Type B pancreatic cell (in vitro differentiated cells): ENCODE measurements around the gene SH3RF3. TPM values are rescaled to one million over a fixed set of nuclear protein-coding genes. Genes with fewer than 3 reads are reported as not detected.
"Not testable (repeated sequence)": the region's sequence is repeated elsewhere in the genome, so short reads cannot be mapped to it uniquely, and the experiment has no call there.

Experiments used
- DNase-seq: peaks from one replicate; pipeline ENCODE4 v3.0.0; 2021; ENCODE audit warnings: mixed read lengths; ENCODE audit not compliant: unreplicated experiment; ENCODE audit errors: extremely low spot score
- H3K27ac Mint-ChIP-seq: 2 replicates; pipeline ENCODE4 v1.8.0; 2021; ENCODE audit warnings: mild to moderate bottlenecking, mixed read lengths
- H3K27me3 Mint-ChIP-seq: 2 replicates; pipeline ENCODE4 v1.8.0; 2021; ENCODE audit warnings: mixed read lengths
- H3K36me3 Mint-ChIP-seq: 2 replicates; pipeline ENCODE4 v1.8.0; 2021; ENCODE audit warnings: mixed read lengths
- H3K4me1 Mint-ChIP-seq: one replicate; pipeline ENCODE4 v1.8.0; 2021; ENCODE audit warnings: mixed read lengths; ENCODE audit not compliant: unreplicated experiment
- H3K4me3 Mint-ChIP-seq: 2 replicates; pipeline ENCODE4 v1.8.0; 2021; ENCODE audit warnings: mild to moderate bottlenecking, mixed read lengths
- H3K9me3 Mint-ChIP-seq: 2 replicates; pipeline ENCODE4 v1.8.0; 2021; ENCODE audit warnings: mixed read lengths
- CTCF ChIP-seq: fragments of 200-600 bp; sonication (generic); conservative IDR thresholded peaks from 2 replicates; pipeline ENCODE4 v1.5.0; 2021; ENCODE audit warnings: antibody characterized with exemption, mild to moderate bottlenecking
- total RNA-seq: library from RNA; stranded (reverse); gene quantifications from 2 replicates; pipeline ENCODE4 v1.2.1, GENCODE V29; 2021; ENCODE audit warnings: low replicate concordance

SH3RF3 gene
- total RNA-seq, 1 donor from 2014 or later, result 13.9 TPM

GRCh38 chr2:109159096-109159495 lies 30.1 kb downstream of the SH3RF3 start:
- no peak overlapping the region for H3K27ac Mint-ChIP-seq
- H3K9me3 Mint-ChIP-seq, result no peaks in the 10 kb centered on the region
- no peak for TF ChIP-seq CTCF
- peaks cover 6% of the 10 kb centered on the region for H3K27me3 Mint-ChIP-seq
- peaks cover 18% of the 10 kb centered on the region for H3K4me1 Mint-ChIP-seq
- DNase-seq, result no peak
- H3K4me3 Mint-ChIP-seq, result no peak overlapping the region
- H3K36me3 Mint-ChIP-seq, result no peaks in the 10 kb centered on the region

- Mint-ChIP-seq H3K4me1 (peaks cover 13% of the 10 kb centered on the region), H3K27me3 (peaks cover 6% of the 10 kb centered on the region), H3K4me3 (no peak overlapping the region), H3K36me3 (no peaks in the 10 kb centered on the region), H3K9me3 (no peaks in the 10 kb centered on the region), H3K27ac (no peak overlapping the region)
- no peak for TF ChIP-seq CTCF
- no peak for DNase-seq
These were observed 31.9 kb downstream of the SH3RF3 start for GRCh38 chr2:109160714-109161440.

- H3K9me3 Mint-ChIP-seq, H3K4me3 Mint-ChIP-seq, H3K36me3 Mint-ChIP-seq, H3K27ac Mint-ChIP-seq, H3K4me1 Mint-ChIP-seq, H3K27me3 Mint-ChIP-seq, DNase-seq: not testable (repeated sequence)
These were observed 33.4 kb downstream of the SH3RF3 start for GRCh38 chr2:109162367-109162766.

- H3K36me3 Mint-ChIP-seq, result no peaks in the 10 kb centered on the region
- no peak overlapping the region for H3K27ac Mint-ChIP-seq
- H3K27me3 Mint-ChIP-seq, result peaks cover 6% of the 10 kb centered on the region
- no peak for TF ChIP-seq CTCF
- H3K4me3 Mint-ChIP-seq, result no peak overlapping the region
- DNase-seq, result no peak
- no peaks in the 10 kb centered on the region for H3K9me3 Mint-ChIP-seq
- no peaks in the 10 kb centered on the region for H3K4me1 Mint-ChIP-seq
These were observed 34.0 kb downstream of the SH3RF3 start for GRCh38 chr2:109162999-109163398.

GRCh38 chr2:109164311-109164710 lies 35.3 kb downstream of the SH3RF3 start:
- no peak overlapping the region for H3K4me3 Mint-ChIP-seq
- H3K4me1 Mint-ChIP-seq, result no peaks in the 10 kb centered on the region

More at GRCh38 chr2:109164311-109164710, 35.3 kb downstream of the SH3RF3 start:
- Mint-ChIP-seq H3K27me3 (peaks cover 6% of the 10 kb centered on the region), H3K36me3 (peaks cover 3% of the 10 kb centered on the region), H3K27ac (no peak overlapping the region), H3K9me3 (peaks cover 6% of the 10 kb centered on the region)
- DNase-seq, result no peak
- no peak for TF ChIP-seq CTCF
